Liver (tissue), 9 donors: ENCODE results near the gene HOXC13. TPM values are rescaled to one million over a fixed set of nuclear protein-coding genes. Genes with fewer than 3 reads are reported as not detected.

Source experiments
- DNase-seq: peaks from one replicate; pipeline ENCODE4 v3.0.0-alpha.2; 2017; ENCODE audit warnings: low spot score
- H3K27ac ChIP-seq, 2 donors: one replicate each; pipeline ENCODE4 v1.7.0; 2013; ENCODE audit warnings: inconsistent platforms in 2 of 2, low read length in 2 of 2, control low read depth in 1 of 2, low read depth in 1 of 2, mild to moderate bottlenecking in 1 of 2
- H3K27me3 ChIP-seq, 4 donors: one replicate each; pipeline versions ENCODE4 v1.6.1 to v1.7.0; 2013; ENCODE audit warnings: low read length in 3 of 4, inconsistent platforms in 1 of 4, mild to moderate bottlenecking in 1 of 4, moderate library complexity in 1 of 4; ENCODE audit not compliant: control insufficient read depth in 4 of 4, insufficient read depth in 4 of 4
- H3K36me3 ChIP-seq, 4 donors: one replicate each; pipeline versions ENCODE4 v1.6.1 to v1.7.0; 2013; ENCODE audit warnings: low read length in 3 of 4, mild to moderate bottlenecking in 3 of 4, low read depth in 1 of 4, moderate library complexity in 1 of 4; ENCODE audit not compliant: control insufficient read depth in 4 of 4, insufficient read depth in 3 of 4
- H3K4me1 ChIP-seq, 4 donors: one replicate each; pipeline versions ENCODE4 v1.6.1 to v1.7.0; 2013; ENCODE audit warnings: low read length in 3 of 4, mild to moderate bottlenecking in 3 of 4, moderate library complexity in 1 of 4; ENCODE audit not compliant: control insufficient read depth in 4 of 4, insufficient read depth in 4 of 4
- H3K4me3 ChIP-seq, 3 donors: one replicate each; pipeline versions ENCODE4 v1.6.1 to v1.7.0; 2013; ENCODE audit warnings: low read length in 3 of 3, control low read depth in 1 of 3, low read depth in 1 of 3, mild to moderate bottlenecking in 1 of 3
- H3K9ac ChIP-seq, 2 donors: one replicate each; pipeline ENCODE4 v1.7.0; 2013; ENCODE audit warnings: low read length in 2 of 2, mild to moderate bottlenecking in 2 of 2, moderate library complexity in 2 of 2, control low read depth in 1 of 2, low read depth in 1 of 2
- H3K9me3 ChIP-seq, 4 donors: one replicate each; pipeline versions ENCODE4 v1.6.1 to v1.7.0; 2013; ENCODE audit warnings: low read length in 3 of 4; ENCODE audit not compliant: control insufficient read depth in 4 of 4
- ATF3 ChIP-seq: IDR thresholded peaks from 2 replicates; pipeline ENCODE4 v1.6.1; 2016; ENCODE audit warnings: antibody characterized with exemption
- CTCF ChIP-seq: fragments of 150-350 bp; IDR thresholded peaks from 2 replicates; pipeline ENCODE4 v1.5.1; 2017; ENCODE audit warnings: improper control_type of control experiment, low read depth, low read length; ENCODE audit not compliant: missing input control
- EGR1 ChIP-seq, 2 donors: IDR thresholded peaks; 2 replicates each; pipeline ENCODE4 v1.6.1; 2016 to 2018; ENCODE audit warnings: antibody characterized with exemption in 2 of 2, low read depth in 2 of 2
- FOXA1 ChIP-seq: IDR thresholded peaks from 2 replicates; pipeline ENCODE4 v1.6.1; 2016; ENCODE audit warnings: antibody characterized with exemption
- FOXA2 ChIP-seq: IDR thresholded peaks from 2 replicates; pipeline ENCODE4 v1.6.1; 2016; ENCODE audit warnings: antibody characterized with exemption
- GABPA ChIP-seq, 2 donors: IDR thresholded peaks in 1 of 2; conservative IDR thresholded peaks in 1 of 2; 2 replicates each; pipeline ENCODE4 v1.6.1; 2016; ENCODE audit warnings: antibody characterized with exemption in 2 of 2, mild to moderate bottlenecking in 1 of 2, moderate library complexity in 1 of 2
- HNF4A ChIP-seq, 2 donors: conservative IDR thresholded peaks; 2 replicates each; pipeline ENCODE4 v1.6.1; 2016; ENCODE audit warnings: antibody characterized with exemption in 2 of 2, mild to moderate bottlenecking in 2 of 2
- HNF4G ChIP-seq: IDR thresholded peaks from 2 replicates; pipeline ENCODE4 v1.6.1; 2016; ENCODE audit warnings: antibody characterized with exemption
- MAX ChIP-seq: IDR thresholded peaks from 2 replicates; pipeline ENCODE4 v1.6.1; 2016; ENCODE audit warnings: antibody characterized with exemption
- NR2F2 ChIP-seq: IDR thresholded peaks from 2 replicates; pipeline ENCODE4 v1.6.1; 2016; ENCODE audit warnings: antibody characterized with exemption
- RAD21 ChIP-seq, 2 donors: IDR thresholded peaks; 2 replicates each; pipeline ENCODE4 v1.6.1; 2016; ENCODE audit warnings: antibody characterized with exemption in 2 of 2, mild to moderate bottlenecking in 2 of 2
- REST ChIP-seq: IDR thresholded peaks from 2 replicates; pipeline ENCODE4 v1.6.1; 2016; ENCODE audit warnings: antibody characterized with exemption, mild to moderate bottlenecking
- RXRA ChIP-seq, 2 donors: IDR thresholded peaks; 2 replicates each; pipeline ENCODE4 v1.6.1; 2017 to 2018; ENCODE audit warnings: antibody characterized with exemption in 2 of 2, mild to moderate bottlenecking in 1 of 2
- SP1 ChIP-seq: IDR thresholded peaks from 2 replicates; pipeline ENCODE4 v1.6.1; 2018; ENCODE audit warnings: antibody characterized with exemption, mild to moderate bottlenecking
- YY1 ChIP-seq: IDR thresholded peaks from 2 replicates; pipeline ENCODE4 v1.6.1; 2016; ENCODE audit warnings: antibody characterized with exemption, mild to moderate bottlenecking
- WGBS: extraction: QIAGEN DNeasy Blood & Tissue Kit; methylation state at CpG from one replicate; pipeline ENCODE4 v1.1.7; 2013; 5-methylcytosine and 5-hydroxymethylcytosine counted together
- polyA plus RNA-seq, 2 donors: library from polyadenylated mRNA; stranded (reverse) in 1 of 2; unstranded in 1 of 2; fragments of 200-250 nt in 1 of 2; fragments of >200 nt in 1 of 2; fragmentation: Nextera tagmentation in 1 of 2; extraction: Ambion mirVana in 1 of 2; gene quantifications; one replicate each; pipeline versions ENCODE4 v1.2.1 to v1.2.3, GENCODE V29; 2013 to 2015
- total RNA-seq, 2 donors: library from RNA; depleted of rRNA; stranded (reverse); fragments of >200 nt; gene quantifications; one replicate each; pipeline ENCODE4 v1.2.3, GENCODE V29; 2014
- donor health status: healthy.
- donor health status: healthy.
- donor health status: healthy.
- donor health status: healthy.
- donor health status: healthy.

The HOXC13 gene
- total and polyA plus RNA-seq, 4 donors = not detected

- H3K36me3 ChIP-seq = no peaks in the 10 kb centered on the region
Observed at GRCh38 chr12:53941187-53941586, 2.6 kb downstream of the HOXC13 start.

GRCh38 chr12:53941750-53942149, 3.1 kb downstream of the HOXC13 start:
- no peaks in the 10 kb centered on the region for H3K9me3 ChIP-seq
- no peak overlapping the region for H3K9ac ChIP-seq
- peaks cover 13 to 40% (median 23%) of the 10 kb centered on the region in 4 donors for H3K27me3 ChIP-seq
- no peak for DNase-seq
- no peak overlapping the region for H3K4me3 ChIP-seq
- H3K36me3 ChIP-seq = no peaks in the 10 kb centered on the region
- no peak for TF ChIP-seq MAX
- TF ChIP-seq CTCF = no peak
- no peak for TF ChIP-seq REST
- TF ChIP-seq SP1 = no peak
- TF ChIP-seq RXRA (IDR thresholded peaks at IDR 0.05) = no peak
- TF ChIP-seq YY1 = no peak
- no peak for TF ChIP-seq RAD21 (IDR thresholded peaks at IDR 0.05)
- TF ChIP-seq HNF4A (conservative IDR thresholded peaks at IDR 0.05) = no peak
- no peak for TF ChIP-seq NR2F2
- TF ChIP-seq FOXA2 = no peak
- no peak for TF ChIP-seq ATF3
- TF ChIP-seq FOXA1 = no peak
- H3K4me1 ChIP-seq = no peaks in the 10 kb centered on the region
- no peak overlapping the region for H3K27ac ChIP-seq
- 18% methylated on average over 5 of the region's 5 CpGs for WGBS

More at GRCh38 chr12:53941187-53941586, 2.6 kb downstream of the HOXC13 start:
- DNase-seq = no peak
- H3K4me3 ChIP-seq = no peak overlapping the region
- H3K4me1 ChIP-seq = no peaks in the 10 kb centered on the region
- no peaks in the 10 kb centered on the region for H3K9me3 ChIP-seq
- TF ChIP-seq EGR1 (IDR thresholded peaks at IDR 0.05; ENCODE audit: low read depth in 2 of 2) (no peak), HNF4A (conservative IDR thresholded peaks at IDR 0.05) (no peak), NR2F2 (no peak), GABPA (IDR thresholded peaks at IDR 0.05 in 1 of 2, conservative IDR thresholded peaks at IDR 0.05 in 1 of 2) (no peak), RAD21 (IDR thresholded peaks at IDR 0.05) (no peak), HNF4G (no peak), YY1 (no peak), FOXA1 (no peak), ATF3 (no peak), REST (no peak), FOXA2 (no peak), SP1 (no peak), MAX (no peak)
- H3K27ac ChIP-seq = no peak overlapping the region
- H3K27me3 ChIP-seq = peaks cover 13 to 39% (median 23%) of the 10 kb centered on the region in 4 donors
- no peak overlapping the region for H3K9ac ChIP-seq
